Measurements from ENCODE around the gene NKAIN2.

NKAIN2 gene

GRCh38 chr6:124567401-124567800 is 763.7 kb downstream of the NKAIN2 start:
- no peak for DNase-seq (ENCODE audit: low read depth, low spot score)

- no peak for DNase-seq (ENCODE audit: low read depth, low spot score)
Measured at GRCh38 chr6:124573953-124574352, 770.3 kb downstream of the NKAIN2 start.

DNA sequence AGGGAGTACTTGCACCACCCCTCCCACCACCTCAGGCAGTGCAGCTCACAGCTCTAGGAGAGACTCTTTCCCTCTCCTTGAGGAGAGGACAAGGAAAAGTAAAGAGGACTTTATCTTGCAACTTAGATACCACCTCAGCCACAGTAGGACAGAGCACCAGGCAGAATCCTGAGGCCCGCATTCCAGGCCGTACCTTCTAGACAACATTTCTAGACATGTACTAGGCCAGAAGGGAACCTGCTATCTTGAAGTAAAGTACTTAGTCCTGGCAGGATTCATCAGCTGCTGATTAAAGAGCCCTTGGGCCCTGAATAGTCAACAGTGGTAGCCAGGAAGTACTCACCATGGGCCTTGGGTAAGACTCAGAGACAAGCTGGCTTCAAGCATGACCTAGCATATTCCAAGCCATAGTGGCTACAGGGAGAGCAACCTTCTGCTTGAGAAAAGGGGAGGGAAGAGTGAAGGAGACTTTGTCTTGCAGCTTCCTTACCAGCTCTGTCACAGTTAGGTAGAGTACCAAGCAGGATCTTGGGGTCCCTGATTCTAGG is 774.1 kb downstream of the NKAIN2 start:
- DNase-seq (ENCODE audit: low read depth, low spot score): no peak

- DNase-seq (ENCODE audit: low read depth, low spot score): no peak
Measured at GRCh38 chr6:124590001-124590400, 786.3 kb downstream of the NKAIN2 start.

- no peak for DNase-seq (ENCODE audit: low read depth, low spot score)
Measured at GRCh38 chr6:124599656-124600055, 796.0 kb downstream of the NKAIN2 start.

GRCh38 chr6:124604719-124605118 is 801.1 kb downstream of the NKAIN2 start:
- no peak for DNase-seq (ENCODE audit: low read depth, low spot score)

DNA sequence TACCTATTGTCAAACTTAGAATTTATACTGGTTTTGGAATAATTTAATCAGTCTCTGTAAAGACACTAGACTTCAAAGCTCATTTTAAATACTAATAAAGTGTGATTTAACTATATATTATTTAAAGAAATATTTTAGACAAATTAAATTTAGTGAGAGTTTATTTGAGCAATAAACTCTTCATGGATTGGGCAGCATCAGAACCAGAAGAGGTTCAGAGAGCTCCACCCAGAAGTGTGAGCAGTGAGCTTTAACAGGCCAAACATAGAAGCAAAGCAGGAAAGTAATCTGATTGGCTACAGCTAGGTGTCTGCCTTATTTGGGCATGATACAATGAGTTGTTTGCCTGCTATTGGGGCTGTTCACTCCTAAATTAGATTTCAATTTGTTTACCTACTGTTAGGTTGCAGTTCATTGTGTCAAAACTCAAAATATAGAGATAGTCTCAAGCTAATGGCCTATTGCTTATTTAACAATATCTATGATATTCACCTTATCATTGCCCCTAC is 803.5 kb downstream of the NKAIN2 start:
- no peak for DNase-seq (ENCODE audit: low read depth, low spot score)

- no peak for DNase-seq (ENCODE audit: low read depth, low spot score)
Measured at GRCh38 chr6:124613031-124613430, 809.4 kb downstream of the NKAIN2 start.

DNA sequence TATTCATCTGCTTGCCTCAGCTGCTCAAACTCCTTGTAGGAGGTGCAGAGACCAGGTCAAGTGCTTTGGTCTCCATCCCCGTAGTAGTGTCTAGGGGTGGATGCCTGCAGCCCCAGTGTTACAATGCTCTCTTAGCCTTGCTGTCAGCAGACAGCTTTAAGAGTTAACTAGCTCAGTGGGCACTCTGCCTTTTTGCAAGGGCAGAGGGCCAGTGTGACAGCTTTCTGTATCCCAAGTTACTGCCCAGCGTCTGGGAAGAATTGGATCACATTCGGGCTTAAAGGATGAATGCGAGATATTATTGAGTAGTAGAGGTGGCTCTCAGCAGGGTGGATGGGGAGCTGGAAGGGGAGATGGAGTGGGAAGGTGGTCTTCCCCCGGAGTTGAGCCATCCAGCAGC is 818.7 kb downstream of the NKAIN2 start:
- DNase-seq (ENCODE audit: low read depth, low spot score): no peak

DNA sequence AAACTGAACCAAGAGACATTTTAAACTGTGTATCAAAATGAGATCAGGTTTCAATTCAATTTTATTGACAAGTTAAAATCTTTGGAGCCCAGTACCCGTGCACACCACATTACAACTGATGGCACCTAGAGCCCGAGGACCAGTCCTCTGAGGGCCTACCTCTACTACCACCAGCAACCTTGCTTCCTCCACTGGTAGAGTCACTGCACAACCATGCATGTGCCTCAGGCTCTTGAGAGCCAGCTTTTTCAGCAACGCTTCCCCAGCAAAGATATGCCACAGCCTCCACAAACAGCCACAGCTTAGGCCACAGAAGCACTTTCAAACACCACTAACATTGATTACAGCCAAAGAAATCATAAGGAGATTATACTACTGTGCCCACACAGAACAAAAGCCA is 830.0 kb downstream of the NKAIN2 start:
- no peak for DNase-seq (ENCODE audit: low read depth, low spot score)

DNA sequence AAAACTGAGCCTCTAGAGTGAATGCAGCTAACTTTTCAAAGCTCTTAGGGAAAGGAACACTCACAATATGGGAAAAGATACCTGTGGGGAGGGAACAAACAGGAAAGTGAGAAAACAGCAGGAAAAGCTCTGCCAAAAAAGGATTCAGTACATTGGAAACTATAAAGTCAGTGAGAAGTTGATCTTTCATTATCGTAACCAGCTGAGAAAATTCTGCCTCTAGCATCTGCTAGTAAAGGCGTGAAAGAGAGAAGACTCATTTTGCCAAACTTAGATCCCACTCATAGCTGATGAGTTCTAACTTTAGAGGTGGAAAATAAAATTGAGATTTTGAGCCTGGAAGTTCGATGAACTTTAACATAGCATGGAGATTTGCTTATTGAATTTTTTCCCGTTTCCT is 836.8 kb downstream of the NKAIN2 start:
- DNase-seq (ENCODE audit: low read depth, low spot score): no peak

- no peak for DNase-seq (ENCODE audit: low read depth, low spot score)
Measured at GRCh38 chr6:124655866-124656265, 852.2 kb downstream of the NKAIN2 start.

DNA sequence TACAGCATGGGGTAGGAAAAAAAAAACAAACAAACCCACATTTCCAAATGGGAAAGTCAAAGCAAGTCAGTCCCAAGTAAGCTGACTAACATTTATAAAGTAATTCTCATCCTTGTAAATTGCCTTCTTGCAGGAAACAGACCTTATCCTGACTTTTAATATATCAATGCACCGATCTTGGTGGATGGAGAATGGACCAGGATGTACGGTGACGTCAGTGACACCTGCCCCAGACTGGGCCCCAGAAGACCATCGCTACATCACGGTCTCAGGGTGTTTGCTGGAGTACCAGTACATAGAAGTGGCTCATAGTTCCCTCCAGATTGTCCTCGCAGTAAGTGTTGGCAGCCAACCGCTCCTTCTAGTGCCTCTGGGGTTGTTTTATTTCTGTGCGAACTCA is 854.4 kb downstream of the NKAIN2 start:
- DNase-seq (ENCODE audit: low read depth, low spot score): no peak

- no peak for DNase-seq (ENCODE audit: low read depth, low spot score)
Measured at GRCh38 chr6:124659427-124659826, 855.8 kb downstream of the NKAIN2 start.

DNA sequence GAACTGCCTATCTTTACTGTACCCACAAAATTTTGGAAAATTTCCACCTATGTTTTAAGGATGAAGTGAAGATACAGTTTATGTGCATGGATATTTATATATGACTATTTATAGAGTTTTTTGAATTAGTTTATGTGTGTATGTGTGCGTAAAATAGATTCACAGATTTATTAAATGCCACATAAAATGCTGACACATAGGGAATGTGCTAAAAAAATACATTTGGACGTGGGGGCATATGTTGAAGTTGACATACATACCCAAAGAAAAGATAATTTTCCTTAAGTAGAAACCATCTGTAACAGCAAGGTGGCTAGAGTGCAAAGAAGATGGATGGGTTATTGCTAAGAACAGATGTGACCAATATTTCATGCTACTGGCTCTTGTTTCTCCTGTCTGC is 856.5 kb downstream of the NKAIN2 start:
- no peak for DNase-seq (ENCODE audit: low read depth, low spot score)

DNA sequence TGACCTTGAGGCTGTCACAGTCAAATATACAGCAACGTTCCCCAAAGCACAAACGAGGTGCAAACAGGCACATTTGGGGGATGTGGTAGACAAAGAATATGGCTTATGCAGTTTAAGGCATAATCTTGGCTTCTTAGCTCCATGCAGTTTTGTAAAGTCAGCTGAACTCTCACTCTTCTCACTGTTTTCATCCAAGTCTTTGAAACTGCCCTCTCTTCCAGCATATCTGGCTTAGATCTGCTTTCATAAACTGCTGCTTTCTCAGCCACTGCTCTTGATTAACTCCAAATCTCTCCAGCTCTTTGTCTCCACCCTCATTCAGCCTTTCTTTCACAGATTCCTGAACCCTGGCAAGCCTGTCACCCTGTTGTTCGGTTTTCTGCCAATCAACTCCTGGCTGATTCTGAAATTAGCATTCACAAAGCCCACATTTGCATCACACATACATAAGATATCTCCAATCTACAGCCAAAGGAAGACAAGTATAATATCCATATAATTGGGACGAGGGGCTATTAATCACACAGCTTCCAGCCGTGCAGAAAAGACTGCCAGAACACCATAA is 857.5 kb downstream of the NKAIN2 start:
- no peak for DNase-seq (ENCODE audit: low read depth, low spot score)

GRCh38 chr6:124668028-124668427 is 864.4 kb downstream of the NKAIN2 start:
- DNase-seq (ENCODE audit: low read depth, low spot score): no peak

DNA sequence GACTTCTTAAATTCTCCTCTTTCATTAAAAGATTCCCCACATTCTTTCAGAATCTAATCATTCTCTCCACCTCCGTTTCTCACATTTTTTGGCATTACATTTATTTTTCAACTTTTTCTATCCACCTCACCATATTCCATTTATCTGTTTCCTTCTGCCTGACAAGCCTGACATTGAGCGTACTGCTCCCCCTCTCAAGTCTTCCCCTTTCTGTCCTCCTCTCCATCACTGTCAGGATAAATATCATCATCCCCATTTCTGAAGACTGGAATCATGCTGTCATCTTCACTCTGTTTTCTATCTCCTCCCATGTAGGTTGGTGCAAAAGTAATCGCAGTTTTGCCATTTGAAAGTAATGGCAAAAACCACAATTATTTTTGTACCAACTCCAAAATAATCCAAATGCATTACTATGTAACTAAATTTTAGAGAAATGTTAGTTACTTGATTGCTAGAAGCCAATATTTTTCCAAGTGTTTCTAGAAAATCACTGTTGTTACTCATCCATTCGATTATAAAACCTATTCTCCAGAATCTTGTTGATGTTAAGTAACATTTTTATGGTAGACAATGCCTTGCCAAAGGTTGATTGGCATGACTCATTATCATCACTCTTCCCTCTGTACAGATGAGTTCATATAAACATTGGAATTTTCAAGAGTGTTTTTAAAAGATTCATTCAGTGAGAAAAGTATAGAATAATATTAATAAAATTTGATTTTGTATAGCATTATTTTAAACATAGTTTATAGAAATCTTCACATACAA is 866.2 kb downstream of the NKAIN2 start:
- no peak for DNase-seq (ENCODE audit: low read depth, low spot score)

DNA sequence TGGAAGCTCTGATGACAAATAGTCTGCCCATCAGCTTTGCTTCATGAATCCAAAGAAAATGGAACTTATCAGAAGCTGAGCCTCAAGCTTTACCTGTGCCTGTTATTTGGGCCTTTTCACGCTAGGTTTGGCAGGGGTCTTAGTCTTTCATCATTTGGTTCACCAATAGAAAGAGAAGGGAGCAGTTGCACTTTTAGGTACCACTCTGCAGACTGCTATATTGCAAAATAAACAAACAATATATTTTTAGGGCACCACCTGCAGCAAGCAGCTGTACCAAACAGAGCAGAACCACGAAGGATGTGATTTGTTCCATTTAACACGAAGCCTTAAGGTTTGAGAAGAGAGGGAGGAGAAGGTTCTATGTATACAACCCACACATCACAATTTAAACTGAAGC is 867.1 kb downstream of the NKAIN2 start:
- no peak for DNase-seq (ENCODE audit: low read depth, low spot score)

DNA sequence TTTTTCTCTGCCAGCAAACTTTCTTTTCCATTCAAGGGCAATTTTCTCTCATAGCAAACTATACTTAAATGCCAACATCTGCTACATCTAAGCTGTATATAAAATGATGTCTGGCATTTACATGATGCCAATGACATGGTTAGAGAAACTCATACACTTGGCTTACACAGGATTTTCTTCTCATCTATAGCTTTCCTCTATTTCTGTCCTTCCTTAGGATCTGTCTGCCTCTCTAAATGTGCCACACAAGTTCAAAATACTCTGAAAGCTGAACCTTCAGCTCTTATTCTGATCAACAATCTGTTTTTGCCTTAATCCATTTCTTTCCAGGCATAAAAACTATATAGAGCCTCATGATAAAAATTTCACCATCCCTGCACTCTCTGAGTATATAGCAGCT is 867.7 kb downstream of the NKAIN2 start:
- DNase-seq (ENCODE audit: low read depth, low spot score): no peak

DNA sequence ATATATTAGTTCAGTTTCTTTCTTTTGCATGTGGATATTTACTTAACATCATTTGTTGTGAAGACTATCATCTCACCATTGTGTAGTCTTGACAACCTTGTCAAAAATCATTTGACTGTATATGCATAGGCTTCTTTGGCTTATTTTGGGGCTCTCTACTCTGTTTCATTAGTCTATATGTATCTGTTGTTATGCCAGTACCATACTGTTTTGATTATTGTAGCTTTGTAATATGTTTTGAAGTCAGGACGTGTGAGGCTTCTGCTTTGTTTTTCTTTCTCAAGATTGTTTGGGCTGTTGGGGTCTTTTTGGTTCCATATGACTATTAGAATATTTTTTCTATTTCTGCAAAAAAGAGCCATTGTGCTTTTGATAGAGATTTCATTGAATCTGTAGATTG is 870.4 kb downstream of the NKAIN2 start:
- no peak for DNase-seq (ENCODE audit: low read depth, low spot score)

DNA sequence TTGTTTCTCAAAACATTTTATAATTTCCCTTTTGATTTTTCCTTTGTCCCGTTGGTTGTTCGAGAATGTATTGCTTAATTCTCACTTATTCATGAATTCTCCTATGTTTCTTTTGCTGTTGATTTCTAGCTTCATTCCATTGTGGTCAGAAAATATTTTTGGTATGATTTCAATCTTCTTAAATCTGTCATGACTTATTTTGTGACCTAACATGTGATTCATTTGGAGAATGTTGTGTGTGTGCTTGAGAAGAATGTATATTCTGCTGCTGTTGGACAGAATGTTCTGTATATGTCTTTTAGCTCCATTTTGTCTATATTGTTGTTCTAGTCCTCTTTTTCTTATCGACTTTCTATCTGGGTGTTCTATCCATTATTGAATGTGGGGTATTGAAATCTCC is 872.4 kb downstream of the NKAIN2 start:
- DNase-seq (ENCODE audit: low read depth, low spot score): no peak

GRCh38 chr6:124677874-124678273 is 874.2 kb downstream of the NKAIN2 start:
- no peak for DNase-seq (ENCODE audit: low read depth, low spot score)

Measured in activated CD4-positive, CD25-positive, alpha-beta regulatory T cell treated with anti-CD3 and anti-CD28 coated beads, Interleukin-2, amount 50 U/mL, for 16 hours (primary cell).